K562 (cell line): ENCODE data around the gene ANKRD66. TPM values are rescaled to one million over a fixed set of nuclear protein-coding genes. Genes with fewer than 3 reads are reported as not detected.
"Not testable (repeated sequence)": the region's sequence is repeated elsewhere in the genome, so short reads cannot be mapped to it uniquely, and the experiment has no call there.

Experiments used
- ATAC-seq: fragments of 200-7000 bp; cut with Tn5 transposase; 3 replicates; pipeline ENCODE4 v1.9.1; 2020; ENCODE audit warnings: moderate library complexity
- BruUV-seq: library from RNA; stranded (reverse); fragments of 400-500 nt; replicated peaks from 2 replicates; lab custom pipeline; 2021; lab: Mats Ljungman, UMichigan
- CTCF ChIA-PET: fragments of 300-600 bp; formaldehyde crosslinking; extraction: SDS; loops from one replicate; lab custom pipeline; 2021; ENCODE audit warnings: low intra/inter-chr PET ratio; lab: Yijun Ruan, JAX
- POLR2A ChIA-PET: fragments of 300-600, 350-650 bp; sonication (Branson Sonifier 250); formaldehyde crosslinking; extraction: SDS; loops from one replicate; lab custom pipeline; 2021; ENCODE audit warnings: antibody characterized with exemption, inconsistent platforms; lab: Yijun Ruan, JAX
- DNase-seq, 4 experiments: peaks; one replicate each; pipeline versions ENCODE4 v3.0.0 to v3.0.0-alpha.2; 2011 to 2018; ENCODE audit warnings: low spot score in 3 of 4, mixed read lengths in 3 of 4; ENCODE audit errors: extremely low read depth in 1 of 4
- FAIRE-seq: peaks from 2 replicates; lab custom pipeline; 2011; peaks lifted over from hg19 to GRCh38; lab: Jason Lieb, UNC
- H2AFZ ChIP-seq: 2 replicates; pipeline ENCODE4 v1.6.0; 2011; ENCODE audit warnings: low read depth, low read length, control low read depth, inconsistent platforms
- H3K27ac ChIP-seq: fragments of 200-600 bp; 3 replicates; pipeline ENCODE4 v1.8.0; 2011; ENCODE audit warnings: low read depth, mild to moderate bottlenecking, control low read depth, inconsistent platforms, low read length, moderate library complexity, mixed read lengths; ENCODE audit errors: extremely low read depth
- H3K27me3 ChIP-seq, 2 experiments: fragments of 300-600 bp in 1 of 2; 2 replicates in 1 of 2; 3 replicates in 1 of 2; pipeline versions ENCODE4 v1.6.0 to v1.8.0; 2011; ENCODE audit warnings: inconsistent platforms in 2 of 2, low read length in 2 of 2, mild to moderate bottlenecking in 1 of 2, mixed read lengths in 1 of 2, moderate library complexity in 1 of 2; ENCODE audit not compliant: control insufficient read depth in 2 of 2, insufficient read depth in 2 of 2
- H3K36me3 ChIP-seq: fragments of 300-600 bp; 3 replicates; pipeline ENCODE4 v1.8.0; 2011; ENCODE audit warnings: mild to moderate bottlenecking, low read length, inconsistent platforms; ENCODE audit not compliant: control insufficient read depth, insufficient read depth
- H3K4me1 ChIP-seq, 2 experiments: fragments of 200-600 bp in 1 of 2; replicated peaks in 1 of 2; 2 replicates in 1 of 2; 3 replicates in 1 of 2; pipeline versions ENCODE4 v1.5.1 to v1.8.0; 2011; ENCODE audit warnings: inconsistent platforms in 2 of 2, low read length in 2 of 2, mild to moderate bottlenecking in 1 of 2, mixed read lengths in 1 of 2, moderate library complexity in 1 of 2; ENCODE audit not compliant: control insufficient read depth in 2 of 2, insufficient read depth in 2 of 2
- H3K4me2 ChIP-seq: 2 replicates; pipeline ENCODE4 v1.6.1; 2011; ENCODE audit warnings: low read length, control low read depth, inconsistent platforms, mixed read lengths; ENCODE audit not compliant: insufficient read depth
- H3K4me3 ChIP-seq: fragments of 200-600 bp; sonication (generic), shearing (Covaris generic); 2 replicates; pipeline ENCODE4 v1.5.1; 2016; ENCODE audit warnings: control low read depth, inconsistent platforms
- H3K79me2 ChIP-seq: fragments of 200-600 bp; 3 replicates; pipeline ENCODE4 v1.8.0; 2011; ENCODE audit warnings: low read length, inconsistent platforms; ENCODE audit not compliant: control insufficient read depth, insufficient read depth
- H3K9ac ChIP-seq, 2 experiments: 2 replicates each; pipeline versions ENCODE4 v1.6.0 to v1.6.1; 2011; ENCODE audit warnings: low read depth in 2 of 2, low read length in 2 of 2, control low read depth in 1 of 2, inconsistent platforms in 1 of 2, mild to moderate bottlenecking in 1 of 2, mixed read lengths in 1 of 2; ENCODE audit not compliant: insufficient read depth in 1 of 2
- H3K9me1 ChIP-seq: one replicate; pipeline ENCODE4 v1.6.0; 2011; ENCODE audit warnings: inconsistent platforms, mild to moderate bottlenecking, low read length, moderate library complexity; ENCODE audit not compliant: control insufficient read depth, insufficient read depth
- H3K9me3 ChIP-seq: replicated peaks from 2 replicates; pipeline ENCODE4 v1.5.1; 2011; ENCODE audit warnings: low read depth, low read length, inconsistent platforms; ENCODE audit not compliant: control insufficient read depth, insufficient read depth
- H4K20me1 ChIP-seq: replicated peaks from 2 replicates; pipeline ENCODE4 v1.6.1; 2011; ENCODE audit warnings: low read length, inconsistent platforms, mixed read lengths; ENCODE audit not compliant: control insufficient read depth, insufficient read depth
- ZFP30 ChIP-seq: fragments of 250-450 bp; sonication (Bioruptor Pico); IDR thresholded peaks from 2 replicates; pipeline ENCODE4 v1.8.0; 2022; ENCODE audit warnings: moderate library complexity, mild to moderate bottlenecking, inconsistent platforms, borderline replicate concordance
- ZKSCAN1 ChIP-seq: fragments of 150-350 bp; IDR thresholded peaks from 2 replicates; pipeline ENCODE4 v1.6.1; 2016; ENCODE audit warnings: low read depth, low read length
- WGBS: fragments of 100-300 bp; shearing (Covaris generic); methylation state at CpG from one replicate; pipeline ENCODE4 v1.1.6; 2016; ENCODE audit warnings: low coverage, mixed read lengths; ENCODE audit not compliant: insufficient coverage; ENCODE audit errors: missing lambda C conversion rate; 5-methylcytosine and 5-hydroxymethylcytosine counted together
- in situ Hi-C: fragments of 300-500 bp; cut with MboI; formaldehyde crosslinking; loops from 4 replicates; pipeline ENCODE4 v1.15.0; 2018; ENCODE audit warnings: inconsistent platforms, mixed read lengths
- intact Hi-C: fragments of 100-400 bp; cut with micrococcal nuclease; formaldehyde crosslinking; loops from 2 replicates; pipeline ENCODE4 v1.14.2; 2022
- polyA plus RNA-seq, 8 experiments: library from polyadenylated mRNA; depleted of rRNA in 4 of 8; stranded (reverse) in 5 of 8; unstranded in 3 of 8; fragments of >200 nt; fragmentation: Nextera tagmentation in 2 of 8; fragmentation: Illumina TruSeq in 1 of 8; extraction: Ambion mirVana in 2 of 8; extraction: Trizol in 1 of 8; gene quantifications; 2 replicates each; pipeline versions ENCODE4 v1.2.1 to v1.2.3, GENCODE V29; 2011 to 2014; ENCODE audit warnings: inconsistent platforms in 1 of 8, missing spikeins in 1 of 8
- total RNA-seq, 7 experiments: library from RNA; depleted of rRNA in 6 of 7; stranded (reverse); fragments of >200 nt in 6 of 7; fragmentation: Illumina TruSeq in 2 of 7; extraction: Trizol in 2 of 7; gene quantifications; 2 replicates each; pipeline versions ENCODE4 v1.2.1 to v1.2.3, GENCODE V29; 2011 to 2021; ENCODE audit warnings: low replicate concordance in 1 of 7
- TF ChIP-seq, protein P1 (sequence below): fragments of 250-450 bp; sonication (Bioruptor Pico); IDR thresholded peaks from 2 replicates; pipeline ENCODE4 v1.4.0; 2020; ENCODE audit warnings: mild to moderate bottlenecking, moderate library complexity
- TF ChIP-seq, protein P2 (sequence below), 2 experiments: fragments of 450-650 bp; IDR thresholded peaks; 2 replicates each; pipeline ENCODE4 v1.6.1; 2016; ENCODE audit warnings: mild to moderate bottlenecking in 2 of 2, borderline replicate concordance in 1 of 2, low read depth in 1 of 2, moderate library complexity in 1 of 2

Gene ANKRD66
- total and polyA plus RNA-seq, 9 of the 15 experiments (the other 6 are each of a cell fraction or from before 2014, with no cell fraction given), result not detected

DNA sequence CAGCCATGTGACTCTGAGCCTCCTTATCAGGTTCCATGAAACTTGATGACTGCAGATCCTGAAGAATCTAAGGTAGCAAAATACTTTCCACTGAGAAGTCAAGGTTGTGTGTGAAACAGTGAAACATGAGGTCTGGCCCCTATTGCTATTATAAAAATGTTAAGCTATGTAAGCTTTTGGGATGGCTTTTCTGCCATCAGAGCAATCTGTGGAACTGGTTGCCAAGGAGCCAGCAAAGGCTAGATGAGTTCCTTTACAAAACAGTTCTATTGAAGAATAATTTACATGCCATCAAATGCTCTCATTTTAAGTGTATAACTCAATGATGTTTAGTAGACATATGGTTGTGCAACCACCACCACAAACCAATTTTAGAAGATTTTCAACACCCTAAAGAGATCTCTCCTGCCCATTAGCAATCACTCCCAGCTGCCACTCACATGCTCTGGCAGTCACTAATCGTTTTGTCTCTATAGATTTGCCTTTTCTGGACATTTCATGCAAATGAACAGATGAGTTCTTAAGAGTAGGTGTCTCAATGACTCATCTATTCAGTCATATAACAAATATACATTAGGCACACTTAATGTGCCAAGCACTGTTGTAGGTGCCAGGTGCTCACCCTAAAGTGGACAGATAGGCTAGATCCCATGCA is 26.6 kb downstream of the ANKRD66 start (continued):
- TF ChIP-seq, protein P1, sequence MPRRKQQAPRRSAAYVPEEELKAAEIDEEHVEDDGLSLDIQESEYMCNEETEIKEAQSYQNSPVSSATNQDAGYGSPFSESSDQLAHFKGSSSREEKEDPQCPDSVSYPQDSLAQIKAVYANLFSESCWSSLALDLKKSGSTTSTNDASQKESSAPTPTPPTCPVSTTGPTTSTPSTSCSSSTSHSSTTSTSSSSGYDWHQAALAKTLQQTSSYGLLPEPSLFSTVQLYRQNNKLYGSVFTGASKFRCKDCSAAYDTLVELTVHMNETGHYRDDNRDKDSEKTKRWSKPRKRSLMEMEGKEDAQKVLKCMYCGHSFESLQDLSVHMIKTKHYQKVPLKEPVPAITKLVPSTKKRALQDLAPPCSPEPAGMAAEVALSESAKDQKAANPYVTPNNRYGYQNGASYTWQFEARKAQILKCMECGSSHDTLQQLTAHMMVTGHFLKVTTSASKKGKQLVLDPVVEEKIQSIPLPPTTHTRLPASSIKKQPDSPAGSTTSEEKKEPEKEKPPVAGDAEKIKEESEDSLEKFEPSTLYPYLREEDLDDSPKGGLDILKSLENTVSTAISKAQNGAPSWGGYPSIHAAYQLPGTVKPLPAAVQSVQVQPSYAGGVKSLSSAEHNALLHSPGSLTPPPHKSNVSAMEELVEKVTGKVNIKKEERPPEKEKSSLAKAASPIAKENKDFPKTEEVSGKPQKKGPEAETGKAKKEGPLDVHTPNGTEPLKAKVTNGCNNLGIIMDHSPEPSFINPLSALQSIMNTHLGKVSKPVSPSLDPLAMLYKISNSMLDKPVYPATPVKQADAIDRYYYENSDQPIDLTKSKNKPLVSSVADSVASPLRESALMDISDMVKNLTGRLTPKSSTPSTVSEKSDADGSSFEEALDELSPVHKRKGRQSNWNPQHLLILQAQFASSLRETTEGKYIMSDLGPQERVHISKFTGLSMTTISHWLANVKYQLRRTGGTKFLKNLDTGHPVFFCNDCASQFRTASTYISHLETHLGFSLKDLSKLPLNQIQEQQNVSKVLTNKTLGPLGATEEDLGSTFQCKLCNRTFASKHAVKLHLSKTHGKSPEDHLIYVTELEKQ (CRISPR knock-in tag), result no peak
- TF ChIP-seq ZKSCAN1 (no peak), ZFP30 (CRISPR knock-in tag) (no peak)
- TF ChIP-seq, protein P2, sequence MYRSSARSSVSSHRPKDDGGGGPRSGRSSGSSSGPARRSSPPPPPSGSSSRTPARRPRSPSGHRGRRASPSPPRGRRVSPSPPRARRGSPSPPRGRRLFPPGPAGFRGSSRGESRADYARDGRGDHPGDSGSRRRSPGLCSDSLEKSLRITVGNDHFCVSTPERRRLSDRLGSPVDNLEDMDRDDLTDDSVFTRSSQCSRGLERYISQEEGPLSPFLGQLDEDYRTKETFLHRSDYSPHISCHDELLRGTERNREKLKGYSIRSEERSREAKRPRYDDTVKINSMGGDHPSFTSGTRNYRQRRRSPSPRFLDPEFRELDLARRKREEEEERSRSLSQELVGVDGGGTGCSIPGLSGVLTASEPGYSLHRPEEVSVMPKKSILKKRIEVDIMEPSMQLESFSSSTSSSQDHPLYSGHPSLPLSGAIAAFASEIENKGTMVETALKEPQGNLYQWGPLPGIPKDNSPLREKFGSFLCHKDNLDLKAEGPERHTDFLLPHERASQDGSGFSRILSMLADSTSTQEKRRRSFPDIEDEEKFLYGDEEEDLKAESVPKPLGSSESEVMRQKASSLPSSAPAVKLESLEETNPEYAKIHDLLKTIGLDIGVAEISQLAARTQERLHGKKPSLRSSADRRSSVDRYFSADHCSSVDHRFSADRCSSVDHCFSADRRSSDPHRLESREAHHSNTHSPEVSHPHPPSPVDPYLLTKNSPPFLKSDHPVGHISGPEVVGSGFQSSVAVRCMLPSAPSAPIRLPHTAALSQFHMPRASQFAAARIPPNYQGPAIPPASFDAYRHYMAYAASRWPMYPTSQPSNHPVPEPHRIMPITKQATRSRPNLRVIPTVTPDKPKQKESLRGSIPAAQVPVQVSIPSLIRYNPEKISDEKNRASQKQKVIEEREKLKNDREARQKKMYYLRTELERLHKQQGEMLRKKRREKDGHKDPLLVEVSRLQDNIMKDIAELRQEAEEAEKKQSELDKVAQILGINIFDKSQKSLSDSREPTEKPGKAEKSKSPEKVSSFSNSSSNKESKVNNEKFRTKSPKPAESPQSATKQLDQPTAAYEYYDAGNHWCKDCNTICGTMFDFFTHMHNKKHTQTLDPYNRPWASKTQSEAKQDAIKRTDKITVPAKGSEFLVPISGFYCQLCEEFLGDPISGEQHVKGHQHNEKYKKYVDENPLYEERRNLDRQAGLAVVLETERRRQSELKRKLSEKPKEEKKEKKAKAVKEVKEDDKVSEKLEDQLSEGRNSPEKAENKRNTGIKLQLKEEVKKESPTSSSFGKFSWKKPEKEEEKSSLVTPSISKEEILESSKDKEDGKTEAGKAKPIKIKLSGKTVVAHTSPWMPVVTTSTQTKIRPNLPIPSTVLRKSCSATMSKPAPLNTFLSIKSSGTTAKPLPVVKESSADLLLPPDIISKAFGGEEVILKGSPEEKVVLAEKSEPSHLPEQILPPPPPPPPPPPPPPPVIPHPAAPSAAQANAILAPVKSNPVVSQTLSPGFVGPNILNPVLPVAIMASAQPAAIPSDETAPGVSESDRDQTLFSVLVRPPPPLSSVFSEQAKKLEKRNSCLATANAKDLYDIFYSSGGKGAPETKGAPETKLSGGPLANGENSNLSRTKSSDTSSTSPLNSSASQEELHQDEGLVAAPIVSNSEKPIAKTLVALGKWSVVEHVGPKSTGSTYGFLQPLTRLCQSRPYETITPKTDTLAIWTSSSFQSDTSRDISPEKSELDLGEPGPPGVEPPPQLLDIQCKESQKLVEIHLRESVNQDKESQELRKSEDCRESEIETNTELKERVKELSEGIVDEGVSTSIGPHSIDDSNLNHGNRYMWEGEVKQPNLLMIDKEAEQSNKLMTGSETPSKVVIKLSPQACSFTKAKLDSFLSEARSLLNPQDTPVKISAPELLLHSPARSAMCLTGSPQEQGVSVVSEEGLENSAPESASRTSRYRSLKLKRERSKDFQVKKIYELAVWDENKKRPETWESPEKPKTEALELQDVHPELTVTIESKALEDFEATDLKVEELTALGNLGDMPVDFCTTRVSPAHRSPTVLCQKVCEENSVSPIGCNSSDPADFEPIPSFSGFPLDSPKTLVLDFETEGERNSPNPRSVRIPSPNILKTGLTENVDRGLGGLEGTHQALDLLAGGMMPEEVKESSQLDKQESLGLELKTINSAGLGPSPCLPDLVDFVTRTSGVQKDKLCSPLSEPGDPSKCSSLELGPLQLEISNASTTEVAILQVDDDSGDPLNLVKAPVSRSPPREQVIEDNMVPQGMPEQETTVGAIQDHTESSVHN (IDR thresholded peaks at IDR 0.05; ENCODE audit: borderline replicate concordance in 1 of 2, low read depth in 1 of 2), result no peak

DNA sequence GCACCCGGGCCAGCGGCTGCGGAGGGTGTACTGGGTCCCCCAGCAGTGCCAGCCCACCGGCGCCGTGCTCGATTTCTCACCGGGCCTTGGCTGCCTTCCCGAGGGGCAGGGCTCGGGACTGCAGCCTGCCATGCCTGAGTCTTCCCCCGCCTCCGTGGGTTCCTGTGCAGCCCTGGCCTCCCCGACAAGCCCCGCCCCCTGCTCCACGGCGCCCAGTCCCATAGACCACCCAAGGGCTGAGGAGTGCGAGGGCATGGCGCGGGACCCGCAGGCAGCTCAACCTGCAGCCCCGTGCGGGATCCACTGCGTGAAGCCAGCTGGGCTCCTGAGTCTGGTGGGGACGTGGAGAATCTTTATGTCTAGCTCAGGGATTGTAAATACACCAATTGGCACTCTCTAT is 28.0 kb downstream of the ANKRD66 start:
- intact Hi-C loops, H3K9me1 ChIP-seq, CTCF ChIA-PET, H3K9ac ChIP-seq, H2AFZ ChIP-seq, H3K4me3 ChIP-seq, H3K36me3 ChIP-seq, H3K9me3 ChIP-seq, H3K27ac ChIP-seq, ATAC-seq, BruUV-seq, H4K20me1 ChIP-seq, H3K4me2 ChIP-seq, in situ Hi-C loops, H3K4me1 ChIP-seq, H3K79me2 ChIP-seq, POLR2A ChIA-PET, FAIRE-seq, DNase-seq: not testable (repeated sequence)
- 0% methylated on average over 13 of the region's 24 CpGs for WGBS
- peaks cover 0 to 11% of the 10 kb centered on the region in 2 experiments; a peak in 1 of 5 replicates for H3K27me3 ChIP-seq
